OCI-LY1 (cell line): ENCODE data around the gene TUBG1.

ENCODE experiments used
- H2AFZ ChIP-seq: fragments of 200-600 bp; sonication (generic), shearing (Covaris generic); 2 replicates; pipeline ENCODE4 v1.6.0; 2014; ENCODE audit warnings: antibody characterized with exemption, mild to moderate bottlenecking, low read length
- H3F3A ChIP-seq: fragments of 200-600 bp; sonication (generic), shearing (Covaris generic); 2 replicates; pipeline ENCODE4 v1.6.0; 2014; ENCODE audit warnings: mild to moderate bottlenecking, antibody characterized with exemption, low read length, moderate library complexity; ENCODE audit not compliant: insufficient read depth
- H3K27ac ChIP-seq: fragments of 200-600 bp; sonication (generic); 2 replicates; pipeline ENCODE4 v1.5.1; 2014; ENCODE audit warnings: low read length, mixed run types, mild to moderate bottlenecking, low read depth; ENCODE audit not compliant: poor library complexity, severe bottlenecking
- H3K27me3 ChIP-seq: fragments of 200-600 bp; sonication (generic); 2 replicates; pipeline ENCODE4 v1.6.0; 2014; ENCODE audit warnings: antibody characterized with exemption, mild to moderate bottlenecking, low read length, moderate library complexity; ENCODE audit not compliant: insufficient read depth
- H3K36me3 ChIP-seq: fragments of 200-600 bp; sonication (generic); 2 replicates; pipeline ENCODE4 v1.6.1; 2014; ENCODE audit warnings: mild to moderate bottlenecking, antibody characterized with exemption, low read length, moderate library complexity, mixed read lengths; ENCODE audit not compliant: insufficient read depth
- H3K4me1 ChIP-seq: fragments of 200-600 bp; sonication (generic); 2 replicates; pipeline ENCODE4 v1.5.1; 2014; ENCODE audit warnings: mild to moderate bottlenecking, low read length, moderate library complexity; ENCODE audit not compliant: insufficient read depth, severe bottlenecking
- H3K4me2 ChIP-seq: fragments of 200-600 bp; sonication (generic), shearing (Covaris generic); 2 replicates; pipeline ENCODE4 v1.6.1; 2014; ENCODE audit warnings: low read length
- H3K4me3 ChIP-seq: fragments of 200-600 bp; sonication (generic); 2 replicates; pipeline ENCODE4 v1.5.1; 2014; ENCODE audit warnings: low read length, low read depth, mild to moderate bottlenecking, mixed read lengths; ENCODE audit not compliant: poor library complexity, severe bottlenecking
- H3K79me2 ChIP-seq: fragments of 200-600 bp; shearing (Covaris generic); 2 replicates; pipeline ENCODE4 v1.6.1; 2016; ENCODE audit warnings: mixed run types, low read length, mixed read lengths; ENCODE audit not compliant: insufficient read depth
- H3K9ac ChIP-seq: fragments of 200-600 bp; sonication (generic), shearing (Covaris generic); 2 replicates; pipeline ENCODE4 v1.6.1; 2014; ENCODE audit warnings: mild to moderate bottlenecking, low read length, mixed read lengths
- H3K9me2 ChIP-seq: fragments of 200-600 bp; sonication (generic), shearing (Covaris generic); 2 replicates; pipeline ENCODE4 v1.6.1; 2014; ENCODE audit warnings: low read depth, mild to moderate bottlenecking, low read length, mixed read lengths
- H3K9me3 ChIP-seq: fragments of 200-600 bp; shearing (Covaris generic); 2 replicates; pipeline ENCODE4 v1.6.1; 2014; ENCODE audit warnings: low read length, mixed read lengths
- H4K20me1 ChIP-seq: fragments of 200-600 bp; sonication (generic), shearing (Covaris generic); 2 replicates; pipeline ENCODE4 v1.6.0; 2016; ENCODE audit warnings: mild to moderate bottlenecking, low read length; ENCODE audit not compliant: insufficient read depth
- CTCF ChIP-seq: fragments of 200-600 bp; sonication (generic), shearing (Covaris generic); IDR thresholded peaks from 2 replicates; pipeline ENCODE4 v1.5.1; 2017; ENCODE audit warnings: mild to moderate bottlenecking, antibody characterized with exemption, low read length, moderate library complexity, mixed read lengths
- EZH2 ChIP-seq: fragments of 200-600 bp; sonication (generic), shearing (Covaris generic); IDR thresholded peaks from 2 replicates; pipeline ENCODE4 v1.8.0; 2017; ENCODE audit warnings: borderline replicate concordance, mixed run types, mild to moderate bottlenecking, antibody characterized with exemption, low read length, moderate library complexity, mixed read lengths

Gene TUBG1

GRCh38 chr17:42651392-42651791, 41.9 kb downstream of the TUBG1 start:
- H3K4me3 ChIP-seq, result no peak overlapping the region
- no peaks in the 10 kb centered on the region for H3K9me2 ChIP-seq
- no peaks in the 10 kb centered on the region for H3K36me3 ChIP-seq
- peaks cover 5% of the 10 kb centered on the region for H3K4me1 ChIP-seq
- no peak overlapping the region for H3K4me2 ChIP-seq
- H3K9ac ChIP-seq, result no peak overlapping the region
- no peak overlapping the region for H3K27ac ChIP-seq
- no peaks in the 10 kb centered on the region for H3F3A ChIP-seq
- TF ChIP-seq EZH2 (no peak), CTCF (no peak)
- H4K20me1 ChIP-seq, result no peaks in the 10 kb centered on the region
- no peaks in the 10 kb centered on the region for H3K9me3 ChIP-seq
- no peaks in the 10 kb centered on the region for H3K79me2 ChIP-seq
- no peak overlapping the region for H2AFZ ChIP-seq
- H3K27me3 ChIP-seq, result 0 out of 2 replicates have a peak, but pooled peaks cover 4% of the 10 kb centered on the region

GRCh38 chr17:42653179-42654124, 44.0 kb downstream of the TUBG1 start:
- Histone ChIP-seq H3K4me1 (peaks cover under 1% of the 10 kb centered on the region), H3K27ac (no peak overlapping the region), H3K9ac (no peak overlapping the region), H2AFZ (no peak overlapping the region), H3K4me3 (no peak overlapping the region), H3K9me2 (no peaks in the 10 kb centered on the region), H4K20me1 (no peaks in the 10 kb centered on the region), H3K9me3 (no peaks in the 10 kb centered on the region), H3F3A (no peaks in the 10 kb centered on the region), H3K27me3 (0 out of 2 replicates have a peak, but pooled peaks cover 4% of the 10 kb centered on the region), H3K36me3 (no peaks in the 10 kb centered on the region; the same call in 1 of the 2 replicates), H3K79me2 (no peaks in the 10 kb centered on the region), H3K4me2 (no peak overlapping the region)
- TF ChIP-seq EZH2 (no peak), CTCF (no peak)

- Histone ChIP-seq H2AFZ (no peak overlapping the region), H3K9me3 (no peaks in the 10 kb centered on the region), H3K4me2 (no peak overlapping the region), H3K36me3 (no peaks in the 10 kb centered on the region; the same call in 1 of the 2 replicates), H3K4me1 (peaks cover 11% of the 10 kb centered on the region), H4K20me1 (no peaks in the 10 kb centered on the region), H3K4me3 (no peak overlapping the region), H3K9ac (no peak overlapping the region), H3K9me2 (no peaks in the 10 kb centered on the region), H3F3A (no peaks in the 10 kb centered on the region), H3K79me2 (no peaks in the 10 kb centered on the region), H3K27ac (no peak overlapping the region), H3K27me3 (0 out of 2 replicates have a peak, but pooled peaks cover 4% of the 10 kb centered on the region)
- no peak for TF ChIP-seq CTCF
- TF ChIP-seq EZH2, result no peak
Measured at GRCh38 chr17:42655528-42655927, 46.0 kb downstream of the TUBG1 start.
